SK-N-SH (cell line): ENCODE results near the gene PTPRC. TPM values are rescaled to one million over a fixed set of nuclear protein-coding genes. Genes with fewer than 3 reads are reported as not detected.

Experiments
- CTCF ChIA-PET: fragments of 300-600, 350-600 bp; formaldehyde crosslinking; extraction: SDS; loops from one replicate; lab custom pipeline; 2021; lab: Yijun Ruan, JAX
- POLR2A ChIA-PET: fragments of 350-600 bp; sonication (Branson Sonifier 250); formaldehyde crosslinking; extraction: SDS; loops from one replicate; lab custom pipeline; 2020; ENCODE audit warnings: antibody characterized with exemption, inconsistent platforms; lab: Yijun Ruan, JAX
- DNase-seq: peaks from one replicate; pipeline ENCODE4 v3.0.0; 2012
- H2AFZ ChIP-seq: fragments of 200-600 bp; sonication (generic); 2 replicates; pipeline ENCODE4 v1.8.1; 2016; ENCODE audit warnings: antibody characterized with exemption, mild to moderate bottlenecking, low read depth
- H3F3A ChIP-seq: fragments of 200-600 bp; sonication (generic); replicated peaks from 2 replicates; pipeline ENCODE3; 2016; ENCODE audit warnings: antibody characterized with exemption, mild to moderate bottlenecking; ENCODE audit not compliant: insufficient read depth
- H3K27ac ChIP-seq, 2 experiments: fragments of 200-500 bp in 1 of 2; fragments of 200-600 bp in 1 of 2; sonication (Bioruptor generic) in 1 of 2; sonication (generic), shearing (Covaris generic) in 1 of 2; 2 replicates each; pipeline versions ENCODE4 v1.5.1 to v1.6.1; 2014 to 2016; ENCODE audit warnings: low read depth in 2 of 2, inconsistent platforms in 1 of 2, low read length in 1 of 2, mild to moderate bottlenecking in 1 of 2, mixed read lengths in 1 of 2
- H3K27me3 ChIP-seq: fragments of 200-600 bp; sonication (generic), shearing (Covaris generic); 2 replicates; pipeline ENCODE4 v1.6.1; 2016; ENCODE audit warnings: mixed run types; ENCODE audit not compliant: insufficient read depth
- H3K36me3 ChIP-seq, 2 experiments: fragments of 200-500 bp in 1 of 2; fragments of 200-600 bp in 1 of 2; sonication (Bioruptor generic) in 1 of 2; sonication (generic) in 1 of 2; replicated peaks in 1 of 2; 2 replicates each; pipeline versions ENCODE3 to v1.5.1; 2014 to 2016; ENCODE audit warnings: low read length in 1 of 2, mild to moderate bottlenecking in 1 of 2; ENCODE audit not compliant: insufficient read depth in 2 of 2, control insufficient read depth in 1 of 2
- H3K4me1 ChIP-seq, 2 experiments: fragments of 200-500 bp in 1 of 2; fragments of 200-600 bp in 1 of 2; sonication (Bioruptor generic) in 1 of 2; sonication (generic), shearing (Covaris generic) in 1 of 2; 2 replicates each; pipeline versions ENCODE4 v1.5.1 to v1.6.1; 2014 to 2016; ENCODE audit warnings: low read depth in 1 of 2, low read length in 1 of 2, mixed run types in 1 of 2; ENCODE audit not compliant: insufficient read depth in 2 of 2, control insufficient read depth in 1 of 2
- H3K4me2 ChIP-seq: fragments of 200-600 bp; sonication (generic), shearing (Covaris generic); 2 replicates; pipeline ENCODE4 v1.6.1; 2017; ENCODE audit warnings: mixed run types
- H3K4me3 ChIP-seq, 2 experiments: fragments of 200-500 bp in 1 of 2; fragments of 200-600 bp in 1 of 2; sonication (Bioruptor generic) in 1 of 2; sonication (generic), shearing (Covaris generic) in 1 of 2; 2 replicates each; pipeline versions ENCODE4 v1.5.1 to v1.8.1; 2014 to 2016; ENCODE audit warnings: low read depth in 2 of 2, inconsistent platforms in 1 of 2, low read length in 1 of 2, mild to moderate bottlenecking in 1 of 2, mixed read lengths in 1 of 2, moderate library complexity in 1 of 2
- H3K79me2 ChIP-seq: fragments of 200-600 bp; sonication (generic); 2 replicates; pipeline ENCODE4 v1.8.1; 2017; ENCODE audit warnings: mild to moderate bottlenecking; ENCODE audit not compliant: insufficient read depth
- H3K9ac ChIP-seq: fragments of 200-600 bp; sonication (generic); 2 replicates; pipeline ENCODE4 v1.6.1; 2017; ENCODE audit warnings: mixed run types
- H3K9me2 ChIP-seq: fragments of 200-600 bp; sonication (generic); 2 replicates; pipeline ENCODE4 v1.6.1; 2017; ENCODE audit warnings: mixed run types
- H3K9me3 ChIP-seq: fragments of 200-600 bp; sonication (generic); 2 replicates; pipeline ENCODE4 v1.6.1; 2017; ENCODE audit warnings: mixed run types, mild to moderate bottlenecking, moderate library complexity
- H4K20me1 ChIP-seq: fragments of 200-600 bp; sonication (generic); 2 replicates; pipeline ENCODE4 v1.6.1; 2017; ENCODE audit warnings: mild to moderate bottlenecking, mixed run types; ENCODE audit not compliant: insufficient read depth
- CHD2 ChIP-seq: fragments of 150-350 bp; IDR thresholded peaks from 2 replicates; pipeline ENCODE4 v1.6.1; 2018; ENCODE audit warnings: low read length; ENCODE audit not compliant: partially characterized antibody
- ELF1 ChIP-seq: IDR thresholded peaks from 2 replicates; pipeline ENCODE4 v1.4.0; 2012
- EZH2phosphoT487 ChIP-seq: fragments of 200-600 bp; sonication (generic); IDR thresholded peaks from 2 replicates; pipeline ENCODE4 v1.6.1; 2017; ENCODE audit warnings: low read depth, mixed run types, mild to moderate bottlenecking, antibody characterized with exemption, moderate library complexity, borderline replicate concordance
- FOSL2 ChIP-seq: IDR thresholded peaks from 2 replicates; pipeline ENCODE4 v1.4.0; 2012; ENCODE audit warnings: low read depth, mild to moderate bottlenecking, moderate library complexity, borderline replicate concordance
- GABPA ChIP-seq: IDR thresholded peaks from 2 replicates; pipeline ENCODE4 v1.4.0; 2012; ENCODE audit warnings: low read depth, mild to moderate bottlenecking
- JUND ChIP-seq: IDR thresholded peaks from 2 replicates; pipeline ENCODE4 v1.4.0; 2012
- MAX ChIP-seq: IDR thresholded peaks from 2 replicates; pipeline ENCODE4 v1.4.0; 2012; ENCODE audit warnings: low read depth
- MEF2A ChIP-seq: IDR thresholded peaks from 2 replicates; pipeline ENCODE4 v1.4.0; 2012; ENCODE audit warnings: low read depth, borderline replicate concordance
- MXI1 ChIP-seq: IDR thresholded peaks from 2 replicates; pipeline ENCODE4 v1.6.1; 2012; ENCODE audit warnings: mild to moderate bottlenecking, low read depth, low read length, improper control_type of control experiment
- NRF1 ChIP-seq: IDR thresholded peaks from 2 replicates; pipeline ENCODE4 v1.6.1; 2012; ENCODE audit warnings: low read depth, mild to moderate bottlenecking, low read length
- PBX3 ChIP-seq: IDR thresholded peaks from 2 replicates; pipeline ENCODE4; 2012
- POLR2AphosphoS5 ChIP-seq: IDR thresholded peaks from 2 replicates; pipeline ENCODE4 v1.6.1; 2012; ENCODE audit warnings: low read depth, low read length
- RAD21 ChIP-seq: IDR thresholded peaks from 2 replicates; pipeline ENCODE4 v1.6.1; 2012; ENCODE audit warnings: mild to moderate bottlenecking, low read length
- REST ChIP-seq: IDR thresholded peaks from 2 replicates; pipeline ENCODE4 v1.6.1; 2012; ENCODE audit warnings: mild to moderate bottlenecking, low read depth, low read length, moderate library complexity
- RFX5 ChIP-seq: IDR thresholded peaks from 2 replicates; pipeline ENCODE4 v1.6.1; 2012; ENCODE audit warnings: mild to moderate bottlenecking, improper control_type of control experiment, low read length
- RXRA ChIP-seq: IDR thresholded peaks from 2 replicates; pipeline ENCODE4 v1.4.0; 2012; ENCODE audit warnings: low read depth, mild to moderate bottlenecking, borderline replicate concordance
- SIN3A ChIP-seq: IDR thresholded peaks from 2 replicates; pipeline ENCODE4 v1.6.1; 2012; ENCODE audit warnings: low read depth, mild to moderate bottlenecking, low read length, moderate library complexity, borderline replicate concordance
- SMC3 ChIP-seq: IDR thresholded peaks from 2 replicates; pipeline ENCODE4 v1.6.1; 2012; ENCODE audit warnings: low read depth, low read length, improper control_type of control experiment
- TAF1 ChIP-seq: IDR thresholded peaks from 2 replicates; pipeline ENCODE4 v1.6.1; 2012; ENCODE audit warnings: low read depth, mild to moderate bottlenecking, low read length, moderate library complexity, borderline replicate concordance
- TCF12 ChIP-seq: IDR thresholded peaks from 2 replicates; pipeline ENCODE4 v1.4.0; 2012
- TEAD4 ChIP-seq: IDR thresholded peaks from 2 replicates; pipeline ENCODE4 v1.4.0; 2012; ENCODE audit warnings: mild to moderate bottlenecking, borderline replicate concordance; ENCODE audit not compliant: insufficient read depth
- USF1 ChIP-seq: IDR thresholded peaks from 2 replicates; pipeline ENCODE4 v1.4.0; 2012; ENCODE audit warnings: low read depth, borderline replicate concordance
- YY1 ChIP-seq: IDR thresholded peaks from 2 replicates; pipeline ENCODE4 v1.4.0; 2012; ENCODE audit warnings: low read depth, mild to moderate bottlenecking
- ZBTB33 ChIP-seq: IDR thresholded peaks from 2 replicates; pipeline ENCODE4 v1.4.0; 2012; ENCODE audit warnings: low read depth, borderline replicate concordance
- WGBS: methylation state at CpG from one replicate; pipeline ENCODE4 v1.1.6; 2017; ENCODE audit warnings: low lambda C conversion rate; 5-methylcytosine and 5-hydroxymethylcytosine counted together
- polyA plus RNA-seq, 3 experiments: library from polyadenylated mRNA; depleted of rRNA; stranded (reverse); fragments of >200 nt; gene quantifications; 2 replicates each; pipeline ENCODE4 v1.2.3, GENCODE V29; 2012

PTPRC gene
- polyA plus RNA-seq, 1 of the 3 experiments (the other 2 are of a cell fraction): 0.03 TPM

GRCh38 chr1:198627436-198628066, 11.3 kb upstream of the PTPRC start:
- H3K9me3 ChIP-seq: no peaks in the 10 kb centered on the region
- H3K27ac ChIP-seq: no peak overlapping the region
- no peaks in the 10 kb centered on the region for H3K27me3 ChIP-seq
- H3K36me3 ChIP-seq: no peaks in the 10 kb centered on the region
- no peak overlapping the region for H3K9ac ChIP-seq
- H3K4me1 ChIP-seq: no peaks in the 10 kb centered on the region; a peak in 1 of 4 replicates
- POLR2A ChIA-PET: no interaction called here
- TF ChIP-seq TCF12: no peak
- no peak for TF ChIP-seq JUND
- no peak for TF ChIP-seq TEAD4
- TF ChIP-seq SIN3A: no peak
- no peak for TF ChIP-seq REST
- TF ChIP-seq FOSL2: no peak
- no peak for TF ChIP-seq POLR2AphosphoS5
- no peak for TF ChIP-seq ELF1
- no peak for TF ChIP-seq RFX5
- TF ChIP-seq GABPA: no peak
- no peak for TF ChIP-seq SMC3
- TF ChIP-seq EZH2phosphoT487: no peak
- no peak for TF ChIP-seq USF1
- TF ChIP-seq RXRA: no peak
- TF ChIP-seq MEF2A: no peak
- no peak overlapping the region for H2AFZ ChIP-seq
- no peaks in the 10 kb centered on the region for H4K20me1 ChIP-seq
- no peaks in the 10 kb centered on the region for H3K9me2 ChIP-seq
- H3K4me2 ChIP-seq: no peak overlapping the region
- H3K79me2 ChIP-seq: no peaks in the 10 kb centered on the region
- WGBS: 76% methylated on average over 3 of the region's 3 CpGs
- no peak overlapping the region for H3K4me3 ChIP-seq
- H3F3A ChIP-seq: peaks cover 2% of the 10 kb centered on the region
- CTCF ChIA-PET: no interaction called here
- no peak for DNase-seq

GRCh38 chr1:198628067-198628455, 10.8 kb upstream of the PTPRC start:
- Histone ChIP-seq H3K27me3 (no peaks in the 10 kb centered on the region), H3K4me2 (no peak overlapping the region), H3K4me3 (no peak overlapping the region), H4K20me1 (no peaks in the 10 kb centered on the region), H3K9me3 (no peaks in the 10 kb centered on the region), H3K9ac (no peak overlapping the region), H3K36me3 (no peaks in the 10 kb centered on the region), H2AFZ (no peak overlapping the region), H3K27ac (no peak overlapping the region), H3K79me2 (no peaks in the 10 kb centered on the region), H3K9me2 (no peaks in the 10 kb centered on the region), H3K4me1 (no peaks in the 10 kb centered on the region; a peak in 1 of 4 replicates), H3F3A (peaks cover 2% of the 10 kb centered on the region)
- DNase-seq: no peak
- CTCF ChIA-PET: no interaction called here
- POLR2A ChIA-PET: no interaction called here
- no peak for TF ChIP-seq NRF1
- no peak for TF ChIP-seq ZBTB33
- TF ChIP-seq CHD2: no peak
- no peak for TF ChIP-seq TAF1
- TF ChIP-seq YY1: no peak
- no peak for TF ChIP-seq MAX
- TF ChIP-seq RAD21: no peak
- no peak for TF ChIP-seq PBX3
- no peak for TF ChIP-seq RXRA
- no peak for TF ChIP-seq FOSL2
- TF ChIP-seq MXI1: no peak
- no peak for TF ChIP-seq ELF1
